HepG2 (cell line): ENCODE data around the gene BRD8. TPM values are rescaled to one million over a fixed set of nuclear protein-coding genes. Genes with fewer than 3 reads are reported as not detected.
A peak's percentile ranks its signal among the peaks of the same experiment; 100 is the strongest.

Experiments used
- ARNTL ChIP-seq: sonication (generic); formaldehyde crosslinking; IDR thresholded peaks from 2 replicates; pipeline ENCODE4 v1.4.0; 2020; ENCODE audit warnings: mild to moderate bottlenecking, missing genetic modification reagents
- CCAR2 ChIP-seq: fragments of 200-400 bp; formaldehyde crosslinking; optimal IDR thresholded peaks from 2 replicates; pipeline ENCODE3; 2018; ENCODE audit warnings: low read depth, mild to moderate bottlenecking, low read length, moderate library complexity
- ELF4 ChIP-seq: sonication (generic); formaldehyde crosslinking; IDR thresholded peaks from 2 replicates; pipeline ENCODE4 v1.5.0; 2020; ENCODE audit warnings: missing genetic modification reagents, mild to moderate bottlenecking, moderate library complexity, borderline replicate concordance
- FOXO1 ChIP-seq: sonication (generic); formaldehyde crosslinking; IDR thresholded peaks from 2 replicates; pipeline ENCODE4 v1.4.0; 2020; ENCODE audit warnings: missing genetic modification reagents
- HDAC1 ChIP-seq: sonication (generic); formaldehyde crosslinking; IDR thresholded peaks from 2 replicates; pipeline ENCODE4 v1.5.1; 2020; ENCODE audit warnings: mild to moderate bottlenecking, missing genetic modification reagents
- HES4 ChIP-seq: sonication (generic); formaldehyde crosslinking; IDR thresholded peaks from 2 replicates; pipeline ENCODE4 v1.9.0; 2021; ENCODE audit warnings: mild to moderate bottlenecking, missing genetic modification reagents, borderline replicate concordance
- JUNB ChIP-seq: sonication (generic); formaldehyde crosslinking; IDR thresholded peaks from 2 replicates; pipeline ENCODE4 v1.8.0; 2022; ENCODE audit warnings: missing genetic modification reagents, mild to moderate bottlenecking, borderline replicate concordance
- MIXL1 ChIP-seq: IDR thresholded peaks from 2 replicates; pipeline ENCODE4 v1.6.1; 2016
- MXI1 ChIP-seq: IDR thresholded peaks from 3 replicates; pipeline ENCODE4 v1.6.1; 2012; ENCODE audit warnings: low read depth, low read length, inconsistent platforms, borderline replicate concordance
- PCBP1 ChIP-seq: fragments of 200-400 bp; formaldehyde crosslinking; IDR thresholded peaks from 2 replicates; pipeline ENCODE4 v1.6.1; 2017; ENCODE audit warnings: mild to moderate bottlenecking, low read depth, low read length, borderline replicate concordance
- PRDM4 ChIP-seq: sonication (generic); formaldehyde crosslinking; IDR thresholded peaks from 2 replicates; pipeline ENCODE4 v1.9.0; 2021; ENCODE audit warnings: missing genetic modification reagents, borderline replicate concordance
- RFXANK ChIP-seq: IDR thresholded peaks from 2 replicates; pipeline ENCODE4 v1.6.1; 2016
- RFXAP ChIP-seq: sonication (generic); formaldehyde crosslinking; IDR thresholded peaks from 2 replicates; pipeline ENCODE4 v1.4.0; 2020; ENCODE audit warnings: missing genetic modification reagents, borderline replicate concordance
- RXRA ChIP-seq: sonication (generic); formaldehyde crosslinking; IDR thresholded peaks from 2 replicates; pipeline ENCODE4 v1.5.1; 2020; ENCODE audit warnings: missing genetic modification reagents
- SAP130 ChIP-seq: IDR thresholded peaks from 2 replicates; pipeline ENCODE4 v1.6.1; 2016; ENCODE audit warnings: low read depth
- SIX4 ChIP-seq: sonication (generic); formaldehyde crosslinking; IDR thresholded peaks from 2 replicates; pipeline ENCODE4 v1.4.0; 2020; ENCODE audit warnings: missing genetic modification reagents
- SRF ChIP-seq: IDR thresholded peaks from 2 replicates; pipeline ENCODE4 v1.6.1; 2011; ENCODE audit warnings: mild to moderate bottlenecking, low read depth, low read length, moderate library complexity
- ZNF12 ChIP-seq: sonication (generic); formaldehyde crosslinking; IDR thresholded peaks from 2 replicates; pipeline ENCODE4 v1.5.0; 2020; ENCODE audit warnings: missing genetic modification reagents
- ZNF160 ChIP-seq: sonication (generic); formaldehyde crosslinking; IDR thresholded peaks from 2 replicates; pipeline ENCODE4 v1.8.0; 2022; ENCODE audit warnings: mild to moderate bottlenecking, inconsistent platforms, missing genetic modification reagents
- ZNF761 ChIP-seq: sonication (generic); formaldehyde crosslinking; conservative IDR thresholded peaks from 2 replicates; pipeline ENCODE4 v1.4.0; 2020; ENCODE audit warnings: mild to moderate bottlenecking, missing genetic modification reagents
- ZZZ3 ChIP-seq: sonication (generic); formaldehyde crosslinking; IDR thresholded peaks from 2 replicates; pipeline ENCODE4 v1.4.0; 2020; ENCODE audit warnings: missing genetic modification reagents, mild to moderate bottlenecking, borderline replicate concordance
- polyA plus RNA-seq, 8 experiments: library from polyadenylated mRNA; depleted of rRNA in 3 of 8; stranded (reverse) in 7 of 8; unstranded in 1 of 8; fragments of >200 nt; fragmentation: Illumina TruSeq in 4 of 8; extraction: Trizol in 4 of 8; gene quantifications; 2 replicates each; pipeline versions ENCODE4 v1.2.1 to v1.2.3, GENCODE V29; 2011 to 2016; ENCODE audit warnings: low read depth in 4 of 8, missing spikeins in 1 of 8, mixed read lengths in 1 of 8; ENCODE audit not compliant: insufficient read depth in 1 of 8
- total RNA-seq, 5 experiments: library from RNA; depleted of rRNA; stranded (reverse); fragments of >200 nt; fragmentation: Illumina TruSeq; extraction: Trizol; gene quantifications; 2 replicates each; pipeline ENCODE4 v1.2.3, GENCODE V29; 2016; ENCODE audit warnings: low read depth in 1 of 5
- TF ChIP-seq, protein P1 (sequence below): sonication (generic); formaldehyde crosslinking; IDR thresholded peaks from 2 replicates; pipeline ENCODE4 v1.5.0; 2020; ENCODE audit warnings: mild to moderate bottlenecking, missing genetic modification reagents, borderline replicate concordance
- TF ChIP-seq, protein P2 (sequence below): sonication (generic); formaldehyde crosslinking; IDR thresholded peaks from 2 replicates; pipeline ENCODE4 v1.5.1; 2020; ENCODE audit warnings: mild to moderate bottlenecking, moderate library complexity, missing genetic modification reagents

The BRD8 gene
- total and polyA plus RNA-seq, 2 of the 13 experiments (the other 11 are each of a cell fraction or from before 2014, with no cell fraction given) = 62.5 to 71.1 TPM

DNA sequence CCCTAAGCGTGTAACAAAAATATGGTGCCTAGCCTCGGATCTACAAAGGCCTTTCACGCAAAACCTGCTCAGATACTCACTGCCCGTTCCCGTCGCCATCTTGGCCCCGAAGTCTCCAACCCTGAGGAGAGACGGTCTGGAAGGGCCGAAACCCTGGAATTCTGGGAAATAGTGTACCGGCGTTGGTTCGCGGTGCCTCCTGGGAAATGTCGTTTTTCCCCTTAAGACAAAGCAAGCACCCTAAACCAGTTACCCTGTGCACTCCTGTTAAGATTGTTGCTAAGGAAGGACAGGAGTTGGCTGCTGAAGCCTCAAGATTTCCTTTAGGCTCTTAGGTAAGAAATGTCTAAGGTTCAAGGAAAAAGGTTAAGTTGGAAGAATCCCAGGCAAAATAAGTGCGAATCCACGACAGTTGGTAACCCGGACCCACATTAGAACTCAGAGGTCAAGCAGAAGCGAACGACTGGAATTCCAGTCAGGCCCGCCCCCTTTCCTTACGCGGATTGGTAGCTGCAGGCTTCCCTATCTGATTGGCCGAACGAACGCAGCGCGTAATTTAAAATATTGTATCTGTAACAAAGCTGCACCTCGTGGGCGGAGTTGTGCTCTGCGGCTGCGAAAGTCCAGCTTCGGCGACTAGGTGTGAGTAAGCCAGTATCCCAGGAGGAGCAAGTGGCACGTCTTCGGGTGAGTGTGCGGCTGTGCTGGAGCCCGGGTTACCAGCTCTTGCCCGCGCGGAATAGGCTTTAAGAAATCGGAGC is at the start of gene BRD8, which contains the start of gene KIF20A (continued):
- TF ChIP-seq, protein P1, sequence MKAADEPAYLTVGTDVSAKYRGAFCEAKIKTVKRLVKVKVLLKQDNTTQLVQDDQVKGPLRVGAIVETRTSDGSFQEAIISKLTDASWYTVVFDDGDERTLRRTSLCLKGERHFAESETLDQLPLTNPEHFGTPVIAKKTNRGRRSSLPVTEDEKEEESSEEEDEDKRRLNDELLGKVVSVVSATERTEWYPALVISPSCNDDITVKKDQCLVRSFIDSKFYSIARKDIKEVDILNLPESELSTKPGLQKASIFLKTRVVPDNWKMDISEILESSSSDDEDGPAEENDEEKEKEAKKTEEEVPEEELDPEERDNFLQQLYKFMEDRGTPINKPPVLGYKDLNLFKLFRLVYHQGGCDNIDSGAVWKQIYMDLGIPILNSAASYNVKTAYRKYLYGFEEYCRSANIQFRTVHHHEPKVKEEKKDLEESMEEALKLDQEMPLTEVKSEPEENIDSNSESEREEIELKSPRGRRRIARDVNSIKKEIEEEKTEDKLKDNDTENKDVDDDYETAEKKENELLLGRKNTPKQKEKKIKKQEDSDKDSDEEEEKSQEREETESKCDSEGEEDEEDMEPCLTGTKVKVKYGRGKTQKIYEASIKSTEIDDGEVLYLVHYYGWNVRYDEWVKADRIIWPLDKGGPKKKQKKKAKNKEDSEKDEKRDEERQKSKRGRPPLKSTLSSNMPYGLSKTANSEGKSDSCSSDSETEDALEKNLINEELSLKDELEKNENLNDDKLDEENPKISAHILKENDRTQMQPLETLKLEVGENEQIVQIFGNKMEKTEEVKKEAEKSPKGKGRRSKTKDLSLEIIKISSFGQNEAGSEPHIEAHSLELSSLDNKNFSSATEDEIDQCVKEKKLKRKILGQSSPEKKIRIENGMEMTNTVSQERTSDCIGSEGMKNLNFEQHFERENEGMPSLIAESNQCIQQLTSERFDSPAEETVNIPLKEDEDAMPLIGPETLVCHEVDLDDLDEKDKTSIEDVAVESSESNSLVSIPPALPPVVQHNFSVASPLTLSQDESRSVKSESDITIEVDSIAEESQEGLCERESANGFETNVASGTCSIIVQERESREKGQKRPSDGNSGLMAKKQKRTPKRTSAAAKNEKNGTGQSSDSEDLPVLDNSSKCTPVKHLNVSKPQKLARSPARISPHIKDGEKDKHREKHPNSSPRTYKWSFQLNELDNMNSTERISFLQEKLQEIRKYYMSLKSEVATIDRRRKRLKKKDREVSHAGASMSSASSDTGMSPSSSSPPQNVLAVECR = peak; percentile 99
- TF ChIP-seq SRF (peak; percentile 72; the same call in 1 of the 2 replicates), SAP130 (CRISPR knock-in tag) (peak; percentile 100), MIXL1 (CRISPR knock-in tag) (no peak), ZNF761 (CRISPR knock-in tag) (0 out of 2 replicates have a peak, but pooled peaks have one; percentile 32), ELF4 (CRISPR knock-in tag) (peak; percentile 45; the same call in 1 of the 2 replicates), SIX4 (CRISPR knock-in tag) (no peak), RFXAP (CRISPR knock-in tag) (peak; percentile 39; the same call in 1 of the 2 replicates), JUNB (CRISPR knock-in tag) (no peak), MXI1 (peak; percentile 100), PRDM4 (CRISPR knock-in tag) (no peak), ZNF160 (CRISPR knock-in tag) (peak; percentile 49; the same call in 1 of the 2 replicates), HDAC1 (peak; percentile 99), CCAR2 (no peak), ARNTL (CRISPR knock-in tag) (0 out of 2 replicates have a peak, but pooled peaks have one; percentile 38), RXRA (peak; percentile 17; the same call in 1 of the 2 replicates), ZZZ3 (CRISPR knock-in tag) (no peak), ZNF12 (CRISPR knock-in tag) (no peak), PCBP1 (no peak), FOXO1 (CRISPR knock-in tag) (no peak; the same call in 1 of the 2 replicates), HES4 (CRISPR knock-in tag) (0 out of 2 replicates have a peak, but pooled peaks have one; percentile 14), RFXANK (CRISPR knock-in tag) (no peak)
- TF ChIP-seq, protein P2, sequence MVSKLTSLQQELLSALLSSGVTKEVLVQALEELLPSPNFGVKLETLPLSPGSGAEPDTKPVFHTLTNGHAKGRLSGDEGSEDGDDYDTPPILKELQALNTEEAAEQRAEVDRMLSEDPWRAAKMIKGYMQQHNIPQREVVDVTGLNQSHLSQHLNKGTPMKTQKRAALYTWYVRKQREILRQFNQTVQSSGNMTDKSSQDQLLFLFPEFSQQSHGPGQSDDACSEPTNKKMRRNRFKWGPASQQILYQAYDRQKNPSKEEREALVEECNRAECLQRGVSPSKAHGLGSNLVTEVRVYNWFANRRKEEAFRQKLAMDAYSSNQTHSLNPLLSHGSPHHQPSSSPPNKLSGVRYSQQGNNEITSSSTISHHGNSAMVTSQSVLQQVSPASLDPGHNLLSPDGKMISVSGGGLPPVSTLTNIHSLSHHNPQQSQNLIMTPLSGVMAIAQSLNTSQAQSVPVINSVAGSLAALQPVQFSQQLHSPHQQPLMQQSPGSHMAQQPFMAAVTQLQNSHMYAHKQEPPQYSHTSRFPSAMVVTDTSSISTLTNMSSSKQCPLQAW = peak; percentile 49
